HG03571 (cell line): Measurements from ENCODE around the gene ABLIM3.

Source experiments
- ATAC-seq: cut with Tn5 transposase; IDR thresholded peaks from one replicate; pipeline ENCODE4 v1.9.1; 2021; ENCODE audit not compliant: unreplicated experiment

The ABLIM3 gene

GRCh38 chr5:149133795-149134777 lies 7.2 kb upstream of the ABLIM3 start:
- ATAC-seq = no peak

- ATAC-seq = no peak
These were observed 6.4 kb upstream of the ABLIM3 start for GRCh38 chr5:149134778-149135500.

GRCh38 chr5:149135536-149136201 lies 5.6 kb upstream of the ABLIM3 start:
- no peak for ATAC-seq

GRCh38 chr5:149138182-149138923 lies 2.9 kb upstream of the ABLIM3 start:
- ATAC-seq = no peak

GRCh38 chr5:149140197-149141002 lies 893 bp upstream of the ABLIM3 start:
- no peak for ATAC-seq

- ATAC-seq = no peak
These were observed 911 bp downstream of the ABLIM3 start for GRCh38 chr5:149141957-149142851.

- ATAC-seq = no peak
These were observed 2.2 kb downstream of the ABLIM3 start for GRCh38 chr5:149143470-149143869.

- ATAC-seq = no peak
These were observed 3.3 kb downstream of the ABLIM3 start for GRCh38 chr5:149144637-149145036.

GRCh38 chr5:149145138-149145537 lies 3.8 kb downstream of the ABLIM3 start:
- no peak for ATAC-seq

GRCh38 chr5:149147676-149148075 lies 6.4 kb downstream of the ABLIM3 start:
- no peak for ATAC-seq

GRCh38 chr5:149149942-149150341 lies 8.6 kb downstream of the ABLIM3 start:
- ATAC-seq = no peak

- ATAC-seq = no peak
These were observed 9.2 kb downstream of the ABLIM3 start for GRCh38 chr5:149150457-149150856.

- no peak for ATAC-seq
These were observed 10.4 kb downstream of the ABLIM3 start for GRCh38 chr5:149151717-149152116.

- ATAC-seq = no peak
These were observed 11.0 kb downstream of the ABLIM3 start for GRCh38 chr5:149152317-149152746.

- ATAC-seq = no peak
These were observed 12.0 kb downstream of the ABLIM3 start for GRCh38 chr5:149153193-149153750.

- ATAC-seq = no peak
These were observed 12.7 kb downstream of the ABLIM3 start for GRCh38 chr5:149153751-149154610.

- ATAC-seq = no peak
These were observed 13.4 kb downstream of the ABLIM3 start for GRCh38 chr5:149154650-149155049.
